Measurements from ENCODE around the gene MKLN1. TPM values are rescaled to one million over a fixed set of nuclear protein-coding genes. Genes with fewer than 3 reads are reported as not detected.
A peak's percentile ranks its signal among the peaks of the same experiment; 100 is the strongest.
"Not testable (repeated sequence)": the region's sequence is repeated elsewhere in the genome, so short reads cannot be mapped to it uniquely, and the experiment has no call there.

The MKLN1 gene
- total and polyA plus RNA-seq, 2 donors from 2014 or later = 24.4 to 77.0 TPM

DNA sequence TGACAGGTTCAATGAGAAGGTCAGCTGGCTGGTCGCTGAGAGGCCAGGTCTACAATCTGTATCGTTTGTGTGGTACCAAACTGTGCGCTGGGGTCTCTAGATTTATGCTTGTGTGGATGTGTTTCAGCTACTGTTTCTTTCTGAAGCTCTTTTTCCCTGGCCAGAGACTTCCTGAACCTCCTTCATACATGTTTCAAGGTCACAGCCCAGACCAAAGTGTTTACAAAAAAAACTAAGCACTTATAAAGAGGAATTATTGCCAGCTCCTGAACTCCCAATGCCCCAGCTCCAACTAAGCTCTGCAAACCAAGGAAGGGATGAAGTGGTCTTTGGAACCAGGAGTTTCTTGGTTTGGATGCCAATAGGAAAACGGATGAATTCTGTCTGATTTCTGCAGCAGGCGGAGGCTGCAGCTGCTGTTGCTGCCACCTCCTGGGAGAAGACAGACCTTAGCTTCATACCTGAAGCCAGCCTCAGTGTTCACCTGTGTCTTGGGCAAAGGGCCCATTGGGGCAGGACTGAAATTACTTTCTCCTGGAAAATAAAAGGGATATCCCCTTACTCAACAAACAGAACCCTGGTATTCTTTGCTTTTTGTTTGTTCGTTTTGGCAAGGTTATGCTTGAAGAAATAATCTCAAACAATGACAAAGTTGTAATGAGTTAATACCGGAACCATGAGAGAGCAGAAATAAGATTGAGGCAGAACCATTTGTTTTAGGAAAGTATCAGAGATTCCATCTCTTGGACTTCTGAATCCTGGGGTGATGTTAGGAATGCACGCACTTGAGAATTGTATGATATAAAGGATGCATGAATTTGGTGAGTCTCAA is 24.6 kb upstream of the MKLN1 start:
- no peak for FAIRE-seq

GRCh38 chr7:131305152-131305551 is 22.5 kb upstream of the MKLN1 start:
- peaks cover 0 to 3% (median 2%) of the 10 kb centered on the region in 3 donors for H3K4me1 ChIP-seq (ENCODE audit: control insufficient read depth in 2 of 3, insufficient read depth in 2 of 3, low read depth in 1 of 3, low read length in 3 of 3)
- intact Hi-C loops (cut with DNase I) = no loop called here
- H3K36me3 ChIP-seq (ENCODE audit: control insufficient read depth in 2 of 3, insufficient read depth in 3 of 3, low read length in 3 of 3) = no peaks in the 10 kb centered on the region
- H3K9me3 ChIP-seq (ENCODE audit: control insufficient read depth in 2 of 3, insufficient read depth in 1 of 3, low read length in 3 of 3) = peaks cover 0 to 3% (median 0%) of the 10 kb centered on the region in 3 donors
- TF ChIP-seq, protein P1, sequence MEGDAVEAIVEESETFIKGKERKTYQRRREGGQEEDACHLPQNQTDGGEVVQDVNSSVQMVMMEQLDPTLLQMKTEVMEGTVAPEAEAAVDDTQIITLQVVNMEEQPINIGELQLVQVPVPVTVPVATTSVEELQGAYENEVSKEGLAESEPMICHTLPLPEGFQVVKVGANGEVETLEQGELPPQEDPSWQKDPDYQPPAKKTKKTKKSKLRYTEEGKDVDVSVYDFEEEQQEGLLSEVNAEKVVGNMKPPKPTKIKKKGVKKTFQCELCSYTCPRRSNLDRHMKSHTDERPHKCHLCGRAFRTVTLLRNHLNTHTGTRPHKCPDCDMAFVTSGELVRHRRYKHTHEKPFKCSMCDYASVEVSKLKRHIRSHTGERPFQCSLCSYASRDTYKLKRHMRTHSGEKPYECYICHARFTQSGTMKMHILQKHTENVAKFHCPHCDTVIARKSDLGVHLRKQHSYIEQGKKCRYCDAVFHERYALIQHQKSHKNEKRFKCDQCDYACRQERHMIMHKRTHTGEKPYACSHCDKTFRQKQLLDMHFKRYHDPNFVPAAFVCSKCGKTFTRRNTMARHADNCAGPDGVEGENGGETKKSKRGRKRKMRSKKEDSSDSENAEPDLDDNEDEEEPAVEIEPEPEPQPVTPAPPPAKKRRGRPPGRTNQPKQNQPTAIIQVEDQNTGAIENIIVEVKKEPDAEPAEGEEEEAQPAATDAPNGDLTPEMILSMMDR (IDR thresholded peaks at IDR 0.05; ENCODE audit: borderline replicate concordance, extremely low read depth, insufficient read depth) = no peak
- H3K4me3 ChIP-seq (ENCODE audit: low read length in 3 of 3) = no peak overlapping the region
- FAIRE-seq = no peak
- DNase-seq = no peak
- H3K27me3 ChIP-seq (ENCODE audit: control insufficient read depth, insufficient read depth, low read length) = no peaks in the 10 kb centered on the region
- H3K27ac ChIP-seq (ENCODE audit: low read depth in 2 of 2, low read length in 2 of 2) = no peak overlapping the region
- no peak overlapping the region for H3K9ac ChIP-seq (ENCODE audit: low read length in 3 of 3)

More for the DNA sequence above, 24.6 kb upstream of the MKLN1 start:
- Histone ChIP-seq H3K4me3 (ENCODE audit: low read length in 3 of 3) (no peak overlapping the region), H3K36me3 (ENCODE audit: control insufficient read depth in 2 of 3, insufficient read depth in 3 of 3, low read length in 3 of 3) (no peaks in the 10 kb centered on the region), H3K4me1 (ENCODE audit: control insufficient read depth in 2 of 3, insufficient read depth in 2 of 3, low read depth in 1 of 3, low read length in 3 of 3) (peaks cover 0 to 3% (median 2%) of the 10 kb centered on the region in 3 donors), H3K9me3 (ENCODE audit: control insufficient read depth in 2 of 3, insufficient read depth in 1 of 3, low read length in 3 of 3) (peaks cover 0 to 3% (median 0%) of the 10 kb centered on the region in 3 donors), H3K27me3 (ENCODE audit: control insufficient read depth, insufficient read depth, low read length) (no peaks in the 10 kb centered on the region), H3K9ac (ENCODE audit: low read length in 3 of 3) (no peak overlapping the region), H3K27ac (ENCODE audit: low read depth in 2 of 2, low read length in 2 of 2) (no peak overlapping the region)
- peak in 3 of 5 donors; percentile 8 to 35 (median 13) for DNase-seq
- TF ChIP-seq, protein P1 (IDR thresholded peaks at IDR 0.05; ENCODE audit: borderline replicate concordance, extremely low read depth, insufficient read depth) = peak; percentile 65
- intact Hi-C loops (cut with DNase I) = no loop called here

DNA sequence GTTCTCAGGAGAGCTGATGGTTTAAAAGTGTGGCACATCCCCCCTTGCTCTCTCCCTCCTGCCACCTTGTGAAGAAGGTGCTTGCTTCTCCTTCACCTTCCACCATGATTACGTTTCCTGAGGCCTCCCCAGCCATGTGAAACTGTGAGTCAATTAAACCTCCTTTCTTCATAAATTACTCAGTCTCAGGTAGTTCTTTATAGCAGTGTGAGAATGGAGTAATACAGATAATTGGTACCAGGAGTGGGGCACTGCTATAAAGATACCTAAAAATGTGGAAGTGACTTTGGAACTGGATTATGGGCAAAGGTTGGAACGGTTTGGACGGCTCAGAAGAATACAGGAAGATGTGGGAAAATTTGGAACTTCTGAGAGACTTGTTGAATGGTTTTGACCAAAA is 21.6 kb upstream of the MKLN1 start:
- H3K27me3 ChIP-seq (ENCODE audit: control insufficient read depth, insufficient read depth, low read length); H3K9ac ChIP-seq (ENCODE audit: low read length in 3 of 3); H3K4me1 ChIP-seq (ENCODE audit: control insufficient read depth in 2 of 3, insufficient read depth in 2 of 3, low read depth in 1 of 3, low read length in 3 of 3); H3K4me3 ChIP-seq (ENCODE audit: low read length in 3 of 3); DNase-seq; H3K27ac ChIP-seq (ENCODE audit: low read depth in 2 of 2, low read length in 2 of 2); H3K36me3 ChIP-seq (ENCODE audit: control insufficient read depth in 2 of 3, insufficient read depth in 3 of 3, low read length in 3 of 3); H3K9me3 ChIP-seq (ENCODE audit: control insufficient read depth in 2 of 3, insufficient read depth in 1 of 3, low read length in 3 of 3); FAIRE-seq; intact Hi-C loops (cut with DNase I): not testable (repeated sequence)

- no peak for FAIRE-seq
- no peak overlapping the region for H3K9ac ChIP-seq (ENCODE audit: low read length in 3 of 3)
- TF ChIP-seq, protein P1 (IDR thresholded peaks at IDR 0.05; ENCODE audit: borderline replicate concordance, extremely low read depth, insufficient read depth) = no peak
- H3K36me3 ChIP-seq (ENCODE audit: control insufficient read depth in 2 of 3, insufficient read depth in 3 of 3, low read length in 3 of 3) = no peaks in the 10 kb centered on the region
- DNase-seq = no peak
- no peaks in the 10 kb centered on the region for H3K27me3 ChIP-seq (ENCODE audit: control insufficient read depth, insufficient read depth, low read length)
- H3K27ac ChIP-seq (ENCODE audit: low read depth in 2 of 2, low read length in 2 of 2) = no peak overlapping the region
- peaks cover 0 to 3% (median 2%) of the 10 kb centered on the region in 3 donors for H3K4me1 ChIP-seq (ENCODE audit: control insufficient read depth in 2 of 3, insufficient read depth in 2 of 3, low read depth in 1 of 3, low read length in 3 of 3)
- H3K9me3 ChIP-seq (ENCODE audit: control insufficient read depth in 2 of 3, insufficient read depth in 1 of 3, low read length in 3 of 3) = peaks cover 0 to 3% (median 0%) of the 10 kb centered on the region in 3 donors
- H3K4me3 ChIP-seq (ENCODE audit: low read length in 3 of 3) = no peak overlapping the region
- intact Hi-C loops (cut with DNase I) = no loop called here
These were observed 20.9 kb upstream of the MKLN1 start for GRCh38 chr7:131306777-131307176.
